ENCODE measurements around the gene MYOM1. TPM values are rescaled to one million over a fixed set of nuclear protein-coding genes. Genes with fewer than 3 reads are reported as not detected.

Gene MYOM1
- total RNA-seq, 2 experiments from 2014 or later = 1.0 to 1.3 TPM

- H3K4me3 Mint-ChIP-seq = no peak overlapping the region
- no peak overlapping the region for H3K27ac Mint-ChIP-seq
- peaks cover 30% of the 10 kb centered on the region for H3K4me1 Mint-ChIP-seq (ENCODE audit: low read depth)
- CTCF ChIA-PET = no interaction called here
- intact Hi-C loops (cut with micrococcal nuclease) = no loop called here
- no peaks in the 10 kb centered on the region for H3K36me3 Mint-ChIP-seq (ENCODE audit: low read depth)
- DNase-seq = no peak
- no peaks in the 10 kb centered on the region for H3K9me3 Mint-ChIP-seq
- ATAC-seq = no peak
- H3K27me3 Mint-ChIP-seq = no peaks in the 10 kb centered on the region
- POLR2A ChIA-PET = interaction anchor here (0.9 kb wide), 1 partner anchor 152 kb away, joined by 3 read pairs; no protein-coding TSS in a partner anchor
- no peak for TF ChIP-seq CTCF (IDR thresholded peaks at IDR 0.05)
Observed at GRCh38 chr18:3092727-3093126, 127.0 kb downstream of the MYOM1 start.

- no peak for ATAC-seq
- no peaks in the 10 kb centered on the region for H3K27me3 Mint-ChIP-seq
- CTCF ChIA-PET = interaction anchor here (0.6 to 5.2 kb wide), 7 partner anchors 8 to 83 kb away, joined by 3 to 23 read pairs (median 4); no protein-coding TSS in a partner anchor
- H3K36me3 Mint-ChIP-seq (ENCODE audit: low read depth) = no peaks in the 10 kb centered on the region
- no peaks in the 10 kb centered on the region for H3K9me3 Mint-ChIP-seq
- H3K4me3 Mint-ChIP-seq = no peak overlapping the region
- no peak for TF ChIP-seq CTCF (IDR thresholded peaks at IDR 0.05)
- no peak overlapping the region for H3K27ac Mint-ChIP-seq
- H3K4me1 Mint-ChIP-seq (ENCODE audit: low read depth) = peaks cover 13% of the 10 kb centered on the region
- POLR2A ChIA-PET = no interaction called here
- no peak for DNase-seq
- intact Hi-C loops (cut with micrococcal nuclease) = no loop called here
Observed at GRCh38 chr18:3089579-3089978, 130.2 kb downstream of the MYOM1 start.

- H3K9me3 Mint-ChIP-seq = no peaks in the 10 kb centered on the region
- peak; percentile 13 for ATAC-seq
Observed at GRCh38 chr18:3088449-3088848, 131.3 kb downstream of the MYOM1 start.

GRCh38 chr18:3086871-3087270, 132.9 kb downstream of the MYOM1 start:
- intact Hi-C loops (cut with micrococcal nuclease) = no loop called here
- ChIA-PET POLR2A (interaction anchor here (1.1 kb wide), 1 partner anchor 37 kb away, joined by 3 read pairs; no protein-coding TSS in a partner anchor), CTCF (interaction anchor here (1.6 to 5.2 kb wide), 2 partner anchors 24 to 92 kb away, joined by 4 to 23 read pairs; no protein-coding TSS in a partner anchor)

More at GRCh38 chr18:3088449-3088848, 131.3 kb downstream of the MYOM1 start:
- H3K4me1 Mint-ChIP-seq (ENCODE audit: low read depth) = peaks cover 13% of the 10 kb centered on the region
- DNase-seq = no peak
- H3K4me3 Mint-ChIP-seq = no peak overlapping the region
- POLR2A ChIA-PET = no interaction called here
- intact Hi-C loops (cut with micrococcal nuclease) = no loop called here
- TF ChIP-seq CTCF (IDR thresholded peaks at IDR 0.05) = no peak
- no peaks in the 10 kb centered on the region for H3K36me3 Mint-ChIP-seq (ENCODE audit: low read depth)
- no peak overlapping the region for H3K27ac Mint-ChIP-seq
- H3K27me3 Mint-ChIP-seq = no peaks in the 10 kb centered on the region
- CTCF ChIA-PET = interaction anchor here (0.9 to 5.2 kb wide), 5 partner anchors 9 to 63 kb away, joined by 4 to 23 read pairs (median 5); no protein-coding TSS in a partner anchor

More at GRCh38 chr18:3086871-3087270, 132.9 kb downstream of the MYOM1 start:
- TF ChIP-seq CTCF (IDR thresholded peaks at IDR 0.05) = no peak
- H3K27me3 Mint-ChIP-seq = no peaks in the 10 kb centered on the region
- no peak for DNase-seq
- no peak for ATAC-seq
- H3K4me3 Mint-ChIP-seq = no peak overlapping the region
- no peaks in the 10 kb centered on the region for H3K9me3 Mint-ChIP-seq
- no peak overlapping the region for H3K27ac Mint-ChIP-seq
- no peaks in the 10 kb centered on the region for H3K36me3 Mint-ChIP-seq (ENCODE audit: low read depth)
- peaks cover 13% of the 10 kb centered on the region for H3K4me1 Mint-ChIP-seq (ENCODE audit: low read depth)
